ENCODE measurements around the gene ETS1.

Gene ETS1

GRCh38 chr11:128492461-128492860 lies 94.9 kb downstream of the ETS1 start:
- H3K27ac ChIP-seq (ENCODE audit: low read depth, low read length): peak overlapping the region; percentile 8
- H3K9ac ChIP-seq (ENCODE audit: low read length): no peak overlapping the region
- H3K9me3 ChIP-seq (ENCODE audit: low read length): no peaks in the 10 kb centered on the region
- H3K4me3 ChIP-seq (ENCODE audit: low read depth in 1 of 2, low read length in 2 of 2): no peak overlapping the region
- peaks cover 22% of the 10 kb centered on the region for H3K4me1 ChIP-seq (ENCODE audit: insufficient read depth, low read length)
- H3K36me3 ChIP-seq (ENCODE audit: insufficient read depth, low read length): peaks cover 18% of the 10 kb centered on the region
- H3K27me3 ChIP-seq (ENCODE audit: control insufficient read depth in 1 of 2, insufficient read depth in 2 of 2, low read length in 2 of 2): no peaks in the 10 kb centered on the region

- no peak overlapping the region for H3K4me3 ChIP-seq (ENCODE audit: low read depth in 1 of 2, low read length in 2 of 2)
These were observed 96.0 kb downstream of the ETS1 start for GRCh38 chr11:128491195-128491936.

GRCh38 chr11:128490092-128490491 lies 97.3 kb downstream of the ETS1 start:
- Histone ChIP-seq H3K27ac (ENCODE audit: low read depth, low read length) (no peak overlapping the region), H3K9me3 (ENCODE audit: low read length) (no peaks in the 10 kb centered on the region), H3K27me3 (ENCODE audit: control insufficient read depth in 1 of 2, insufficient read depth in 2 of 2, low read length in 2 of 2) (no peaks in the 10 kb centered on the region), H3K9ac (ENCODE audit: low read length) (no peak overlapping the region), H3K4me3 (ENCODE audit: low read depth in 1 of 2, low read length in 2 of 2) (no peak overlapping the region), H3K36me3 (ENCODE audit: insufficient read depth, low read length) (peaks cover 36% of the 10 kb centered on the region), H3K4me1 (ENCODE audit: insufficient read depth, low read length) (peaks cover 10% of the 10 kb centered on the region)

More at GRCh38 chr11:128491195-128491936, 96.0 kb downstream of the ETS1 start:
- Histone ChIP-seq H3K27ac (ENCODE audit: low read depth, low read length) (no peak overlapping the region), H3K9ac (ENCODE audit: low read length) (no peak overlapping the region), H3K4me1 (ENCODE audit: insufficient read depth, low read length) (peaks cover 11% of the 10 kb centered on the region), H3K27me3 (ENCODE audit: control insufficient read depth in 1 of 2, insufficient read depth in 2 of 2, low read length in 2 of 2) (no peaks in the 10 kb centered on the region), H3K9me3 (ENCODE audit: low read length) (no peaks in the 10 kb centered on the region), H3K36me3 (ENCODE audit: insufficient read depth, low read length) (peaks cover 23% of the 10 kb centered on the region)

DNA sequence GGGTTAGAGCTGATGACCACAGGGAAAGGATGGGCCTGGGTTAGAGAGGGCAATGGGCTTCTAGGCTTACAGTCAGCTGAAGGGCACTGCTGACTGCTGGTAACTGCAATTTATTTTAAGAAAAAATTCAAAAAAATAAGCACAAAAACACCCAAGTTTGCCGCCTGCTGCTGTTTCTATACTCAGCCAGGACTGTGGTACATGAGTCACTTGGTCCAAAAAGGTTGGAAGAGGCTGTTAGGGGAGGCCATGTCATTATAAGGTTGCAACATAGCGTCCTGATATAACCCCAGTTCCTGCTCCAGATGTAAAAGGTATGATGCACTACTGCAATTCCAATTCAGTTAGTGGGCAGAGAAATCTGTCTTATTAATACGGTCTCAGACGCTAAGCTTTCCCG lies 98.9 kb downstream of the ETS1 start:
- peaks cover 47% of the 10 kb centered on the region for H3K36me3 ChIP-seq (ENCODE audit: insufficient read depth, low read length)
- H3K27ac ChIP-seq (ENCODE audit: low read depth, low read length): no peak overlapping the region
- H3K27me3 ChIP-seq (ENCODE audit: control insufficient read depth in 1 of 2, insufficient read depth in 2 of 2, low read length in 2 of 2): no peaks in the 10 kb centered on the region
- H3K9me3 ChIP-seq (ENCODE audit: low read length): no peaks in the 10 kb centered on the region
- H3K9ac ChIP-seq (ENCODE audit: low read length): no peak overlapping the region
- no peaks in the 10 kb centered on the region for H3K4me1 ChIP-seq (ENCODE audit: insufficient read depth, low read length)
- no peak overlapping the region for H3K4me3 ChIP-seq (ENCODE audit: low read depth in 1 of 2, low read length in 2 of 2)

- Histone ChIP-seq H3K27me3 (ENCODE audit: control insufficient read depth in 1 of 2, insufficient read depth in 2 of 2, low read length in 2 of 2) (no peaks in the 10 kb centered on the region), H3K4me3 (ENCODE audit: low read depth in 1 of 2, low read length in 2 of 2) (no peak overlapping the region), H3K27ac (ENCODE audit: low read depth, low read length) (no peak overlapping the region), H3K9me3 (ENCODE audit: low read length) (no peaks in the 10 kb centered on the region), H3K36me3 (ENCODE audit: insufficient read depth, low read length) (peaks cover 47% of the 10 kb centered on the region), H3K4me1 (ENCODE audit: insufficient read depth, low read length) (no peaks in the 10 kb centered on the region), H3K9ac (ENCODE audit: low read length) (no peak overlapping the region)
These were observed 99.4 kb downstream of the ETS1 start for GRCh38 chr11:128487978-128488377.

- Histone ChIP-seq H3K9ac (ENCODE audit: low read length) (no peak overlapping the region), H3K27me3 (ENCODE audit: control insufficient read depth in 1 of 2, insufficient read depth in 2 of 2, low read length in 2 of 2) (no peaks in the 10 kb centered on the region), H3K4me3 (ENCODE audit: low read depth in 1 of 2, low read length in 2 of 2) (no peak overlapping the region), H3K4me1 (ENCODE audit: insufficient read depth, low read length) (peaks cover 17% of the 10 kb centered on the region), H3K36me3 (ENCODE audit: insufficient read depth, low read length) (peaks cover 50% of the 10 kb centered on the region), H3K9me3 (ENCODE audit: low read length) (no peaks in the 10 kb centered on the region), H3K27ac (ENCODE audit: low read depth, low read length) (no peak overlapping the region)
These were observed 103.2 kb downstream of the ETS1 start for GRCh38 chr11:128484172-128484571.

- Histone ChIP-seq H3K27ac (ENCODE audit: low read depth, low read length) (no peak overlapping the region), H3K9ac (ENCODE audit: low read length) (no peak overlapping the region), H3K4me1 (ENCODE audit: insufficient read depth, low read length) (peaks cover 19% of the 10 kb centered on the region), H3K36me3 (ENCODE audit: insufficient read depth, low read length) (peaks cover 47% of the 10 kb centered on the region), H3K4me3 (ENCODE audit: low read depth in 1 of 2, low read length in 2 of 2) (no peak overlapping the region), H3K9me3 (ENCODE audit: low read length) (no peaks in the 10 kb centered on the region), H3K27me3 (ENCODE audit: control insufficient read depth in 1 of 2, insufficient read depth in 2 of 2, low read length in 2 of 2) (no peaks in the 10 kb centered on the region)
These were observed 104.1 kb downstream of the ETS1 start for GRCh38 chr11:128483211-128483788.

DNA sequence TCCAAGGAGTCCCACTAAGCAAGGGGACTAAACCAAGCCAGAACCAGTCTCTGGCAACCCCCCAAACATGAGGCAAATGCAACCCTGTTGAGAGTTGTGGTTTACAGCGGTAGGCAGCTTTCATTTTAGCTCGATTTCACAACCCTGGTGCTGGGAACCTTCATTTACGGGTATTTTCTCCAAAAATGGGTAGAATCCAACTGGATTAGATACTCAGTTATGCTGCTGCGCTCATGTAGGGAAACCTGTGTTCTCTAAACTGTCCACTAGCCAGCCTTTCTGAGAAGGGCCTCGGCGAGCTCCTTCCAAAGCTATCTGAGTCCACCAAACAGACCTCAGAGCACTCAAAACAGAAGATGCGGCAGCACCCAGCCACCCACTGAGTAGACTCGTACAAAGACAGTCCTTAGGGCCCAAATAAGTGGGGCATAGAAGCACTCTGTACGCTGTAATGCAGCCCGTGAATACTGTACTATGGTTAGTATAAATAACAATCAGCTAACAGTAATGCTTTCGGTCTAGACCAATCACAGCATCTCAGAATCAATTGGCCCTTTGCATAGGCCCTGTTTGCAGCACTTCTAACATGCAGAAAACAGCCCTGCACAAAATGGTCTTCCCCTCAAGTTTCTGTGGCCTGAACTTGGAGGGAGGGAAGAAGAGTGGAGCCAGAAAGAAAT lies 104.7 kb downstream of the ETS1 start:
- no peak overlapping the region for H3K9ac ChIP-seq (ENCODE audit: low read length)
- H3K4me3 ChIP-seq (ENCODE audit: low read depth in 1 of 2, low read length in 2 of 2): no peak overlapping the region
- H3K4me1 ChIP-seq (ENCODE audit: insufficient read depth, low read length): peaks cover 19% of the 10 kb centered on the region
- H3K36me3 ChIP-seq (ENCODE audit: insufficient read depth, low read length): peaks cover 47% of the 10 kb centered on the region
- H3K27ac ChIP-seq (ENCODE audit: low read depth, low read length): no peak overlapping the region
- H3K27me3 ChIP-seq (ENCODE audit: control insufficient read depth in 1 of 2, insufficient read depth in 2 of 2, low read length in 2 of 2): no peaks in the 10 kb centered on the region
- H3K9me3 ChIP-seq (ENCODE audit: low read length): no peaks in the 10 kb centered on the region

DNA sequence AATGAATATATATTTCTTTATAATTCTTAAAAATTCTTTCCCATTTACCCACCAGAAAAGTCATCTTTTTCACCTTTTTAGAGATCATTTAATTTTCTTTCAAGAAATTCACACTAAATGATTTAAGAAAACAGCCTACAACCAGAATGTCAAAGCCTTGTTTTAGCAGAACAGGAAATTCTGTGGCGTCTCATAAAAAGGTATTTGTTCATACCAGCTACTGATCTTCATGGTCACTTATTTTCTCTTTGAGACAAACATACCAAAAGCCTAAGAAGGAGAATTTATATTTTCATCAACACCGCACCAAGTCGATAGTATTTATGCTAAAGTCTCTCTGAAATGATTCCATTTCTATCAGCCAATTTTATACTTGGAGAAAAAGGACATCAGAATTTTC lies 105.3 kb downstream of the ETS1 start:
- Histone ChIP-seq H3K27ac (ENCODE audit: low read depth, low read length) (no peak overlapping the region), H3K9ac (ENCODE audit: low read length) (no peak overlapping the region), H3K4me3 (ENCODE audit: low read depth in 1 of 2, low read length in 2 of 2) (no peak overlapping the region), H3K27me3 (ENCODE audit: control insufficient read depth in 1 of 2, insufficient read depth in 2 of 2, low read length in 2 of 2) (no peaks in the 10 kb centered on the region), H3K9me3 (ENCODE audit: low read length) (no peaks in the 10 kb centered on the region), H3K4me1 (ENCODE audit: insufficient read depth, low read length) (peaks cover 19% of the 10 kb centered on the region), H3K36me3 (ENCODE audit: insufficient read depth, low read length) (peaks cover 47% of the 10 kb centered on the region)

DNA sequence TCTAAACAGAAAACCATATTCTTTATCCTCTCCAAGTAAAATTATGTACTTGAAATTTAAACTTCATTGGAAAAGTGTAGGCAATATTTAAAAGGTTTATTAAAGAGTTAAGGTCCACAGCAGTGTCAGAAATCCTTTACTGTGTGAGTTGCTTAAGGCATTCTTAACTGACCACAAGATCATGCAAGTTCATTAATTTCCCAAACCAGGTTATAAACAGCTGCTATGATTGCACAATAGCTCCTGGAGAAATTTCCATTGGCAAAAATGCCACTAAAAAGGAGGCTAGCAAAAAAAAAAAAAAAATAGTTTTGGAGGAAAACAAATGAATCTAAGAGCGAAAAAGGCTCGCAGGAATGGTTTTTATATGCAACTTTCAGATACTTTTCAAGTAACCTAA lies 106.2 kb downstream of the ETS1 start:
- Histone ChIP-seq H3K9me3 (ENCODE audit: low read length) (no peaks in the 10 kb centered on the region), H3K27me3 (ENCODE audit: control insufficient read depth in 1 of 2, insufficient read depth in 2 of 2, low read length in 2 of 2) (no peaks in the 10 kb centered on the region), H3K27ac (ENCODE audit: low read depth, low read length) (no peak overlapping the region), H3K4me3 (ENCODE audit: low read depth in 1 of 2, low read length in 2 of 2) (no peak overlapping the region), H3K36me3 (ENCODE audit: insufficient read depth, low read length) (peaks cover 50% of the 10 kb centered on the region), H3K4me1 (ENCODE audit: insufficient read depth, low read length) (peaks cover 19% of the 10 kb centered on the region), H3K9ac (ENCODE audit: low read length) (no peak overlapping the region)

DNA sequence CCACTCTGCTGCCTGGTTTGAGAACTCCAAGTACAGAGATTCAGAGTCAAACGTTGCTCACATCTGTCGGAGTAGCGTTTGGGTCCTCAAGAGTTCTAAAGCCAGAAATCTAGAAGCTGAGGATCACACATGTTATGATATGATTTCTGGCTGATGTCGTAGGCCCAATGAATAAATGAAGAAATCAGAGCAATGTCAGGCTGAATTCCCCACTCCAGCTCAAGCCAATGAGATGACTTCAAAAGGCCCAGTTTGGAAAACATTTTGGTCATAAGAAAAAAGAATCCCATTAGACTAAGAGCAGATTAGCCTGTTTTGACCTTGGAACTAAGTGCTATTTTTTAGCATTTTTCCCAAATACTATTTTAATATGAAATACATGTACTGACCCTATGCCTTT lies 106.7 kb downstream of the ETS1 start:
- Histone ChIP-seq H3K27ac (ENCODE audit: low read depth, low read length) (no peak overlapping the region), H3K9ac (ENCODE audit: low read length) (no peak overlapping the region), H3K4me3 (ENCODE audit: low read depth in 1 of 2, low read length in 2 of 2) (no peak overlapping the region), H3K27me3 (ENCODE audit: control insufficient read depth in 1 of 2, insufficient read depth in 2 of 2, low read length in 2 of 2) (no peaks in the 10 kb centered on the region), H3K9me3 (ENCODE audit: low read length) (no peaks in the 10 kb centered on the region), H3K36me3 (ENCODE audit: insufficient read depth, low read length) (peaks cover 49% of the 10 kb centered on the region), H3K4me1 (ENCODE audit: insufficient read depth, low read length) (peaks cover 19% of the 10 kb centered on the region)
